Measurements from ENCODE around the gene KRTAP2-2.
"Not testable (repeated sequence)": the region's sequence is repeated elsewhere in the genome, so short reads cannot be mapped to it uniquely, and the experiment has no call there.

KRTAP2-2 gene

GRCh38 chr17:41055130-41055529, at the start of gene KRTAP2-2:
KRTAP2-2 (minus strand) TSS chr17:41055230; CDS start chr17:41055211, 19 bp downstream.
- DNase-seq (ENCODE audit: low read depth): not testable (repeated sequence)

DNA sequence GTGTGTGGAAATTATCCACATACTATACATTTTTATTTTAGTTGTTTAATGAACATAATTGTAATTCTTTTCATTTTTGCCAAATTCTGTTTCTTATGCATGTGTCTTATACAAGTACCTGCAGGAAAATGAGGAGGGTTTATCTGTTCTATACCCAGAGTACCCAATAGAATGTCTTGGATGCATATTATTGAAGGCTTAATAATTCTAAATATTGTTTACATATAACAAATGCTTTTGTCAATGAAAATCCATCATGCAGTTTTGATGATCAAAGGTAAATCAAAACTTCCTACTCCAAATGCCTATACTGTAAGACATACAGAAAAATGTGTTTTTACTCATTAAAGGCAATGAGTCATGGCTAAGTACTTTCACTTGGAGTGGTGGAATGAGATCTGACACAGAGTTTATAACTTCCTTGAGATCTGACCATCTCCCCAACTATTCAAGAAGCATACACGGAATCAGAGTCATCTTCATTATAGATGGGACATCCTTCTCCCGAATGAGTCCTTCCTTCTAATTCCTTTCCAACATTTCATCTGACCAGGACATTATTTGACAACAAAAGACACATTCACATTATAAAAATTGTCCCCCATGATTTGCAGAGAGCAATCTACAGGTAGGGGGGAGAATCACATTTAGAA, 49.5 kb upstream of the KRTAP2-2 start:
- DNase-seq (ENCODE audit: low read depth): not testable (repeated sequence)

DNA sequence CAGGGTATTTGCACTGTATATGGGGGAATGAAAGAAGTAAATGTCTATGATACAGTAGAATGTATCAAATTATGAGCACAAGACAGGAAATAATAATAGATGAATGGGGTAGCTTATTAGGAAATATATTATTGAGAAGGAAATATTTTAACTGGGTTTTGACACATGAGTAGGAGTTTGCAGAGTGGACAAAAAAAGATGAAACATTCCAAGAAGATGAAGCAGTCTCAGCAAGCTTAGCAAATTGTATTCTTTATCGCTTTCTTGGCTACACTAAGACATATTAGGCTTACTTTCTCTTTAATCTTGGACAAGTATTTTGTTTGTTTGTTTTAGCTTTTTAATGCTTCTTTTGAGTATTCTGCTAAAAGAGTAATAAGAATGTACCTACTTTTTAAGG, 48.9 kb upstream of the KRTAP2-2 start:
- DNase-seq (ENCODE audit: low read depth): no peak

- DNase-seq (ENCODE audit: low read depth): no peak
Observed at GRCh38 chr17:41101586-41102259, 46.7 kb upstream of the KRTAP2-2 start, which contains the start of gene KRTAP4-16. KRTAP4-16 (minus strand) TSS chr17:41102209; CDS start chr17:41102209, 0 bp downstream.

GRCh38 chr17:41099682-41100480, 44.9 kb upstream of the KRTAP2-2 start:
- not testable (repeated sequence) for DNase-seq (ENCODE audit: low read depth)

GRCh38 chr17:41098481-41098880, 43.5 kb upstream of the KRTAP2-2 start:
- no peak for DNase-seq (ENCODE audit: low read depth)

DNA sequence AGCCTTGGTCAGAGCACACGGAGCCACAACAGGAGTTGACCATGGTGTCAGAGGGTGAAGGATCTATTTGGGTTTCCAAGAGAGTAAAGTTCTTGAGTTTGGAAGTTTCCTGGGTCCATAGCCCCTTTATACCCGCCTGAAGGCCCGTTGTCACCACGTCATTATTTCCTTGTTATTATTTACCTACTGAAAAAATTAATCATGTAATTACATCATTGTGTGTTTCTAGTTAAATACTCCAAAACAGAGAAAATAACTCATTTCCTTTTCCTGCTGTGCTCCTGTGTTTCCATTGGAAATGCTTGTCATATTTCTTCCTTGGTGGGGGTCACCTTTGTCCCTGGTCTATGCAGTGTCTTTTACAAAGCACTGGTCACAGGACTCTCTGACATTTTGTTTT, 43.0 kb upstream of the KRTAP2-2 start, which contains the start of gene KRTAP4-8:
Gene KRTAP4-8 (minus strand): TSS at position 101 of the 400 bp plus-strand sequence. CDS start 58 bp downstream, at position 43.
- no peak for DNase-seq (ENCODE audit: low read depth)

DNA sequence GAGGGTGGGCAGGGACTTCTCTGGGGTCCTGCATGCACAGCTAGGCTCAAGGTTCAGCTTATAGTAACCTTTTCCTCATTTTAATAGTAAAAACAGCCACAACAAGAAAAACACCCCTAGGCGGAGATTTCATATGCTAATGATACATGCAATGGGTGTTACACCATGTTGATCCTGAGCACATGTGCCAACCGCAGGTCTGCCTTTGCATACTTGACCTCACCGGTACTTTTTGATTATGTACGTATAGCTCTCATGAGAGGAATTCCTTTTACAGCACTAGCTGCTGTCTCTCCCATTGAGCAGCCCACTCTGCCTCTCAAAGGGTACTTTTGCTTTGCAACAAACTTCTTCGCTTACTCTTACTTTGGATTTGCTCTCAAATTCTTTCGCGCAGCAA, 41.0 kb upstream of the KRTAP2-2 start:
- no peak for DNase-seq (ENCODE audit: low read depth)

GRCh38 chr17:41088760-41089352, 33.8 kb upstream of the KRTAP2-2 start:
- not testable (repeated sequence) for DNase-seq (ENCODE audit: low read depth)

DNA sequence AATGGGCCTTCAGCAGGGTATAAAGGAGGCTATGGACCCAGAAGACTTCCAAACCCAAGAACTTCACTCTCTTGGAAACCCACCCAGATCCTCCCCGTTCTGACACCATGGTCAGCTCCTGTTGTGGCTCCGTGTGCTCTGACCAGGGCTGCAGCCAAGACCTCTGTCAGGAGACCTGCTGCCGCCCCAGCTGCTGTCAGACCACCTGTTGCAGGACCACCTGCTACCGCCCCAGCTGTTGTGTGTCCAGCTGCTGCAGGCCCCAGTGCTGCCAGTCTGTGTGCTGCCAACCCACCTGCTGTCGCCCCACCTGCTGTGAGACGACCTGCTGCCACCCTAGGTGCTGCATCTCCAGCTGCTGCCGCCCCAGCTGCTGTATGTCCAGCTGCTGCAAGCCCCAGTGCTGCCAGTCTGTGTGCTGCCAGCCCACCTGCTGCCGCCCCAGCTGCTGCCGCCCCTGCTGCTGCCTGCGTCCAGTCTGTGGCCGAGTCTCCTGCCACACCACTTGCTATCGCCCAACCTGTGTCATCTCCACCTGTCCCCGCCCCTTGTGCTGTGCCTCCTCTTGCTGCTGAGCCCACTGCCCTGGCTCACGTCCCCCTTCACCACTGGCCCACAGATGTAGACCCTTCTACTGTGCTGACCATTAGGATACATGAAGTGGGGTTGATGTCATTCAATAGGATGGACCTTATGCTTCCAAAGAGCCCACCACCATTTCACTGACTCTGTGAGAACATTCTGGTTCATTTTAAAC, 29.2 kb upstream of the KRTAP2-2 start, which contains the start of gene KRTAP4-7:
Gene KRTAP4-7 (plus strand): TSS at position 51 of the 757 bp plus-strand sequence. CDS start 57 bp downstream, at position 108.
- not testable (repeated sequence) for DNase-seq (ENCODE audit: low read depth)

DNA sequence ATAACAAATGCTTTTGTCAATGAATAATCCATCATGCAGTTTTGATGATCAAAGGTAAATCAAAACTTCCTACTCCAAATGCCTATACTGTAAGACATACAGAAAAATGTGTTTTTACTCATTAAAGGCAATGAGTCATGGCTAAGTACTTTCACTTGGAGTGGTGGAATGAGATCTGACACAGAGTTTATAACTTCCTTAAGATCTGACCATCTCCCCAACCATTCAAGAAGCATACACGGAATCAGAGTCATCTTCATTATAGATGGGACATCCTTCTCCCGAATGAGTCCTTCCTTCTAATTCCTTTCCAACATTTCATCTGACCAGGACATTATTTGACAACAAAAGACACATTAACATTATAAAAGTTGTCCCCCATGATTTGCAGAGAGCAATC, 28.4 kb upstream of the KRTAP2-2 start:
- DNase-seq (ENCODE audit: low read depth): not testable (repeated sequence)

DNA sequence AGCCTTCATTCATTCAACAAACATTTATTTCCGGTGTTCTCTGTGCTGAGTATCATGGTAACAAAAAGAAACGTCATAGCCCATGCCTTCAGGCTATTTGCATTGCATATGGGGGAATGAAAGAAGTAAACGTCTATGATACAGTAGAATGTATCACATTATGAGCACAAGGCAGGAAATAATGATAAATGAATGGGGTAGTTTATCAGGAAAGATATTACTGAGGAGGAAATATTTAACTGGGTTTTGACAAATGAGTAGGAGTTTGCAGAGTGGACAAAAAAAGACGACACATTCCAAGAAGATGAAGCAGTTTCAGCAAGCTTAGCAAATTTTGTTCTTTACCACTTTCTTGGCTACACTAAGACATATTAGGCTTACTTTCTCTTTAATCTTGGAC, 27.6 kb upstream of the KRTAP2-2 start:
- no peak for DNase-seq (ENCODE audit: low read depth)

- DNase-seq (ENCODE audit: low read depth): no peak
Observed at GRCh38 chr17:41076788-41077187, 21.8 kb upstream of the KRTAP2-2 start.

DNA sequence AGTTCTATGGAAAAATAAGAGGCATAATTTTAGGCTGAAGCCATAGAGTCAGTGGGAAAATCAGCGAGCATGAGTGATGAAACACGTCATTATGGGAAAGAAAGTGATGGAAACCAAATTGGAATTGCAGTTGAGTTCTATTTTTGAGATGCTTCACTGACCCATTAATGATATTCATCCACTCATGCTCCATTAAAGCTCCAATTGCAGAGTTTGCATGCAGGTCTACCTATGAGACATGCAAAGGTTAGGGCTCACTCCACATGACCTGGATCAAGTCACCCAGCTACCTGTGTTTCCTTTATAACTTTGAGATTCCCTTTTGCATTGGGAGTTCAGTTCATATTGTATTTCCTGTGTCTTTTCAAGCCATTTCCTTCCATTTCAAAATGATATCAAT, 18.6 kb upstream of the KRTAP2-2 start:
- DNase-seq (ENCODE audit: low read depth): no peak

- no peak for DNase-seq (ENCODE audit: low read depth)
Observed at GRCh38 chr17:41071606-41072360, 16.8 kb upstream of the KRTAP2-2 start.

GRCh38 chr17:41069031-41069430, 14.0 kb upstream of the KRTAP2-2 start:
- DNase-seq (ENCODE audit: low read depth): no peak

GRCh38 chr17:41067281-41067680, 12.3 kb upstream of the KRTAP2-2 start:
- DNase-seq (ENCODE audit: low read depth): no peak

GRCh38 chr17:41065829-41066624, 11.0 kb upstream of the KRTAP2-2 start, which contains the start of gene KRTAP2-4:
KRTAP2-4 (minus strand) TSS chr17:41065879; CDS start chr17:41065845, 34 bp downstream.
- DNase-seq (ENCODE audit: low read depth): no peak

GRCh38 chr17:41065016-41065689, 10.1 kb upstream of the KRTAP2-2 start:
- DNase-seq (ENCODE audit: low read depth): not testable (repeated sequence)
